IPS-NIHi7 (cell line): ENCODE data around the gene ITPK1.
A peak's percentile ranks its signal among the peaks of the same experiment; 100 is the strongest.

Source experiments
- DNase-seq: peaks from one replicate; pipeline ENCODE4 v3.0.0; 2012; ENCODE audit warnings: mixed read lengths; ENCODE audit errors: extremely low spot score

ITPK1 gene

GRCh38 chr14:92990456-92991430 is 125.0 kb downstream of the ITPK1 start:
- no peak for DNase-seq

DNA sequence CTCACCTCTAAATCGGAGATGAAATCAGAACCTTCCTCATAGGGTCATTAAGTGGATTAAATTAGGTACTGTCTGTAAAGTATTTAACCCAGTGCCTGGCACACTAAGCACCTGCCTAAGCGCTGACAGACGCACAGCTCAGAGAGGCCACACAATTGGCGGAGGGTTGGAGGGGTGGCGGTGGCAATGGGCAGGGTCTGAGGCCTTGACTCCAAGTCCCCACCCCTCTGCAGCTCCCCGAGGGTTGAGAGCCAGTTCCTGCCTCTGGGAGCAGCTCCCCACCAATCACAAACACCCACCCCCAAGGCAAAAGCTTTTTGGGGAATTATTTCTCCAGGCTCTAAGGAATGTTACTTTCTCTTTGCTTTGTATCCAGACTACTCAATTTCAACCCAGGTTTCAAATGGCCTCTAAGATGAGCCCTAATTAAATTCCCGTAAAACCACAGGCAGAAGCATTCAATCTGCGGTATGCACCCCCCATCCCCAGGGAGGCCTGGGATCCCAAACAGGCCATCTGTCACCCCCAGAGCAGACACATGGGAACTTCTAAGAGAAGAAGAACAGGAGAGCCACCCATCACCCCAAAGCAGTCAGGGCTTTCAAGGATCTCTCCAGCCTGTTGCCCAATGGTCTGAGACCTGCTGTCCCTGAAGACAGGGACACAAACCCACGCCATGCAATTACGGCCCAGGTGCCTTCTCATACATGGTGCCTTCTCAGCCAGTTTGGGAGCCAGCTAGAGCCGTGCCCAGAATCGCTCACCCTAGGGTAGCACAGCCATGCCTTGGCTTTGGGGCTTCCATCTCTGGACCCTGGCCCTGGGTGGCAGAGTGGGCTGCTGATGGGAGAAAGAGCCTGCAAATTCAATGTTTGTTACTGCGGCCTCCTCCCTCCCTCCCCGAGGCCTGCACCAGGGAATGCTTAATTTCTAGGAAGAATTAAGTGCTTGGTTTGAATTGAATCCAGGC is 126.7 kb downstream of the ITPK1 start:
- no peak for DNase-seq

DNA sequence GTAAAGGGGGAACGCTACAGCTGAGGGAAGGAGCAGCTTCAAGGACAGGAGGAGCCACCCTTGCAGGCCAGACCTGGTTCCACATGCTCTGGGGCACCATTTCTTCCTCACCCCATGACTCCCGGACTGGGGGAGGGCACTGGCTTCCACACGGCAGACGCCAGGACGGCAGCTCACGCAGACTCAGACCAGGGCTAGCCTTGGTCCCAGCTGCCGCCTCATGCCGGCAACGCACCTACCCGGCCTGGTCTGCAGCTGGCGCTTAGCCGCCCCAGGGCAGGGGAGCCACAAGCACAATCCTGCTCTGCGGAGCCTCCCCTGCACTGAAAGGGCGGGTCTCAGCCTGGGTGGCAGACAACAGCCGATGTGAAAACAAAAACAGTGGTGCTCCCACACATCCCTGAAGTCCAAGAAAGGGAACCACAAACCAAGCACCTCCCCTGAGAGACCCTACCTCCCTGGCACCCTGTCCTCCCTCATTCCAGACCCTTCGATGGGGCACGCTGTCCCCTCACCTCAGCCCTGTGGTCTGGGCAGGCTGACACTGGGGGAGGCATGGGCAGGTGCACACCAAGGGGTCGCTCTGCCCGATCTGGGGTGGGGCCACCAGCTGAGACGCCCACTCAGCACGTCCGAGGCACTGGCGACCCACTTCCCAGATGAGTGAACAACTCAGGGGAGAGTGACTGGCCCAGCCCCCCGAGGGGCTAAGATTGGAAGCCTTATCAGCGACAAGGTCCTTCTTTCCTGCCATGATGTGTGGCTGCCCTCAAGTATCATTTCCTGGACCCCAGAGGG is 127.8 kb downstream of the ITPK1 start:
- no peak for DNase-seq

DNA sequence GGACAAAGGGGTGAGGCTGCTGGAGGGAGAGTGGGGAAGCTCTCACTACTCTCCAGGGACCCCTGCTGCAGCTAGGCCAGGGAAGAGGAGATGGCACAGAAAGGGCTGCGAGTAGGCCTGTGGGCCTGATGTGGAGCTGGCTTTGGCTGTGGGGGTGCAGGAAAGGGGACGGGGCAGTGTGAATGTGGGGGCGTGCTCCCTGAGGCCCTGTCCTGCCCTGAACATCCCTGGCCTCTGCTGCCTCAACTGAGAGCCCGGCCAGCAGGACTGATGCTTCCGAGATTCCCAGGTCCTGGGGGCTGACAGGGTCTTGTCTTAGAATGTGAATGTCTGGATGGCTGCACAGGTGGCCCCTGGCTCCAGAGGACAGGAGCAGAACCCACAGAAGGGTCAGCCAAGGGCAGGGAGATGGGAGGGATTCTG is 128.6 kb downstream of the ITPK1 start:
- no peak for DNase-seq

DNA sequence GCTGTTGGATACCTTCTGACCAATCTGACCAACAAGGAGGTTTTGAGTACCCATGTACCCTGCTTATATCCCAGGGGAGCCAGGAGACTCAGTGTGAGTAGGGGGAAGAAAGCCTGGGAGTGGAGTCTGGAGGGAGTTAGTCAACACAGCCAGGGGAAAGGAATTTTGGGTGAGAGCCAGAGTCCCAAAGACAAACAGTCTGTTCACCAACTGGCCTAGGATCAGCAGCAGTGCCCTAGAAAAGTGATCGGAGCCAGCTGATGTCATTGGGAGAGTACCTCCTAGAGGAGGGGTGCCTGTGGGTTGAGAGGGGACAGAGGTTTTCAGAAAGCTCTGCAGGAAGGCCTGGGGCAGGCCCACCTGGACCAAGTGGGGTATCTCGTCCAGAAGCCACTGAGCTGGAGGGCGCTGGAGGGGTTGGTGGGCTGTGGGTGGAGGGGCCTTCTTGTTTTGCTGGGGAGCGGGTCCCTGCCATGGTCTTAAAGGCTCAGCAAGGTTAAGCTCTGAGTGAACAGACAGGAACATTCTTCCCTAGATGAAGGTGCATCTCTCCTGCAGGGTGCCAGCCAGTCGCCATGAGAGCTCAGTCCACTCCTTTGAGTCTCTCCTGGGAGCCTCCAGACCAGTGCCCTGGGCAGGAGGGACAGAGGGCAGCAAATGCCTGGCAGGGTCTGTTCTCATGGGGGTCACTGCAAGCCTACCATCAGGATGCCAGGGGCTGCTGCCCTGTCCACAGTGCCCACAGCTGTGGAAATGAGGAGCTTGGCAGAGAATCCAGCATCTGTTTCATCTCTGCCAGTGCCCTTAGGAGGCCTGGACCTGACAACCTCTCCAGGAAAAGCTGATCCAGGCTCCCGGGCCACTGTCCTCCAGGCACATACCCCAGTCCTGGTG is 129.2 kb downstream of the ITPK1 start:
- no peak for DNase-seq

- no peak for DNase-seq
Observed at GRCh38 chr14:92985521-92985920, 130.2 kb downstream of the ITPK1 start.

- no peak for DNase-seq
Observed at GRCh38 chr14:92984896-92985295, 130.8 kb downstream of the ITPK1 start.

DNA sequence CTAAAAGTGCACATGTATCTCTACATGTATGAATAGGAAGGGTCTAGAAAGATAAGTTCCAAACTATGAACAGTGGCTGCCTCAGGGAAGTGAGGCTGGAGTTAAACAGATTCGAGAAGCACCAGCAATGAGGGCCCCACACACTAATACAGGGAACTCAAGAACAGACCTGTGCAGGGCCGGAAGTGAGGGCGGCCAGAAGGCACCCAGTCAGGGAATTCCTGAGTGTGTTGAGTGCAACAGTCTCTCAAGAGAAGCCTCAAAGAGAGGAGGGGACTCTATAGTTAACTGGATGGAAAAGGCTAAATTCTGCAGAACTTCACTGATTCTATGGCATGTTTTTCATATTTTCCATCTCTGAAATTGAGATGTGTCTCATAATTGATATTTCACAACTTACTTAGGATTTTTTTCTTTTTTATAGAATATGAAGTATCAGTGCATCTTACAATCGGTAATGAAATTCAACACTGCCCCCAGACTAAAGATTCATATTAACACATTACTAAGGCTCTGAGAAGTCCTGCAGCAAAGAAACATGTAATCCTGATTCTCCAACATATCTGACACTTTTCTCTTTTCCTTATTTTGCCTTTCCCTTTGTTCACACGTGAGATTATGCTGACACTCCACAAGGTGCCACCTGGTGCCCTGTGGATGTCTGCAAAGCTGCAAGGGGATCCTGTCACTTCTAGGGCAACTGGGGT is 131.5 kb downstream of the ITPK1 start:
- no peak for DNase-seq

GRCh38 chr14:92982956-92983355 is 132.8 kb downstream of the ITPK1 start:
- DNase-seq, result no peak

GRCh38 chr14:92981726-92982125 is 134.0 kb downstream of the ITPK1 start:
- DNase-seq, result no peak

- DNase-seq, result no peak
Observed at GRCh38 chr14:92980866-92981265, 134.9 kb downstream of the ITPK1 start.

DNA sequence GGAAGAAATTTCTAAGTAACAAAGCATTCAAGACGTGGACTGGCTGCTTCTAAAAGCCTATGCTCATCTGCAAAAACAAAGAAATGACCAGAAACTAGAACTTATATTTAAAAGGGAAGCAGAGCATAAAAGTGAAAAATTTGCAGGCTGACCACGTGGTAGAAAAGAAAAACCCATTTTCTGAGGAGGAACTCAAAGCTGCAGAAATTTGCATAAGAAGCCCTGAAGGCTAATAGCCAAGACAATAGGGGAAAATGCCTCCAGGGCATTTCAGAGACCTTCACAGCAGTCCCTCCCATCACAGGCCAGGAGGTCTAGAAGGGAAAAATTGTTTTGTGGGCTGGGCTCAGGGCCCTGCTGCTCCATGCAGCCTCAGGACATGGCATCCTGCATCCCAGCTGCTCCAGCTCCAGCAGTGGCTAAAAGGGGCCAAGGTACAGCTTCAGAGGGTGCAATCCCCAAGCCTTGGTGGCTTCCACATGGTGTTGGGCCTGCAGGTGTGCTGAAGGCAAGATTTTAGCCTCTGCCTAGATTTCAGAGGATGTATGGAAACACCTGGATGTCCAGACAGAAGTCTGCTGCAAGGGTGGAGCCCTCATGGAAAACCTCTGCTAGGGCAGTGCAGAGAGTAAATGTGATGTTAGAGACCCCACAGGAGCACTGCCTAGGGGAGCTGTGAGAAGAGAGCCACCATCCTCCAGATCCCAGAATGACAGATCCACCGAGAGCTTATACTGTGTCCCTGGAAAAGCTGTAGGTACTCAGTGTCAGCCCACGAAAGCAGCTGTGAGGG is 137.3 kb downstream of the ITPK1 start:
- DNase-seq, result no peak

GRCh38 chr14:92976268-92976667 is 139.5 kb downstream of the ITPK1 start:
- no peak for DNase-seq

- DNase-seq, result no peak
Observed at GRCh38 chr14:92974541-92975345, 141.0 kb downstream of the ITPK1 start.

GRCh38 chr14:92973798-92974372 is 141.8 kb downstream of the ITPK1 start:
- DNase-seq, result no peak

DNA sequence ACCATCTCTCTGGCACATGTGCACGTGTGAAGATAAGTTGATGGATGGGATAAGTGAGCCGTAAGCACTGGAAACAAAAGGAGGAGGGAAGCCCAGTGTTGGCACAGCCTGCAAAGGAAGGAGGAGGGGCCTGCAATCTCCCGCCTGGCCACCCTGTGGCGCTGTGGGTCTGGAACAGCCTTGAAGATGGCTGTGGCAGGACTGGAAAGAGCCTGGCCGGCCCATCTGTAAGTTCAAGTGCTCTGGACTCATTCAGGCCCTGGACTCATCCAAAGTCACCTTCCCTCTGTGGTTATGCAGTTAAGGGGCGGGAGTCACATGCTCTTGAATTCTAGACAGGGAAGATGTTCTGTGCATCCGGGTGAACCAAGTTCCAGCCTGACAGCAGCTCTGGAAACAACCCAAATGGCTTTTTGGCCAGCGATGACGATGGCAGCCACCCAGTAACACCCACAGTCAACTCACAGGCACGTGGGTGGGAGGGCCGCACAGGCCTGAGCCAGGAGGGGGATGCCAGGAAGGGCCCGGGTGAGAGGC is 142.4 kb downstream of the ITPK1 start:
- peak; percentile 91 for DNase-seq

GRCh38 chr14:92971601-92972180 is 144.0 kb downstream of the ITPK1 start:
- DNase-seq, result no peak
